ENCODE data around the gene PTPRK.

The PTPRK gene

DNA sequence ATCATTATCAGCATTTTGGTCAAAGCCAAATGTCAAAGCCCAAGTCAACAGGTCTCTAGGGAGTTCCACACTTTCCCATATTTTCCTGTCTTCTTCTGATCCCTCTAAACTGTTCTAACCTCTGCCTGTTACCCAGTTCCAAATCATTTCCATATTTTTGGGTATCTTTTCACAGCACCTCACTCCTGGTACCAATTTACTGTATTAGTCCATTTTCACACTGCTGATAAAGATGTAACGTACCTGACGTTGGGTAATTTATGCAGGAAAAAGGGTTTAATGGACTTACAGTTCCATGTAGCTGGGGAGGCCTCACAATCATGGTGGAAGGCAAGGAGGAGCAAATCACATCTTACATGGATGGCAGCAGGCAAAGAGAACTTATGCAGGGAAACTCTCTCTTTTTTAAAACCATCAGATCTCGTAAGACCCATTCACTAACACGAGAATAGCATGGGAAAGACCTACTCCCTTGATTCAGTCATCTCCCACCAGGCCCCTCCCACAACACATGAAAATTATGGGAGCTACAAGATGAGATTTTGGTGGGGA, 143.4 kb downstream of the PTPRK start:
- Histone ChIP-seq H3K9ac (ENCODE audit: low read length) (no peak overlapping the region), H3K27ac (ENCODE audit: low read depth, low read length) (no peak overlapping the region), H3K4me1 (ENCODE audit: insufficient read depth, low read length) (no peaks in the 10 kb centered on the region), H3K9me3 (ENCODE audit: low read length) (no peaks in the 10 kb centered on the region), H3K36me3 (ENCODE audit: insufficient read depth, low read length) (no peaks in the 10 kb centered on the region), H3K27me3 (ENCODE audit: control insufficient read depth in 1 of 2, insufficient read depth in 2 of 2, low read length in 2 of 2) (no peaks in the 10 kb centered on the region), H3K4me3 (ENCODE audit: low read depth in 1 of 2, low read length in 2 of 2) (no peak overlapping the region)

DNA sequence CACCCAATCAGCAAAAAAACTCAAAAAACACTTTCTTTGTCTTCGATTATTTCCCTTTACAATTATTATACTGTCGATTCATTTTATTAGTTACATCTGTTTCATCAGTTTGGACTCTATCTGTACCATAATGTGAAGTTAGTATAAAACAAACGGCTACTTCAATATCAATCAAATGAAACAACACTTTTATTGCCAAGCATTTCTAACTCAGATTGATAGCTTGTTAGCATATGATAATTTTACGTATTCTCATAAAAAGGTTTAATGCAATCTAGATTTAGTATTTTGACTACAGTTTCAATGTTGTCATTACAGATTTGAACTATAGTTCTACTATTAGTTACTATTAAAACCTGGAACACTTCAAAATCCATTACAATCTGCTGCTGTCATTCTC, 149.3 kb downstream of the PTPRK start:
- no peaks in the 10 kb centered on the region for H3K9me3 ChIP-seq (ENCODE audit: low read length)
- H3K9ac ChIP-seq (ENCODE audit: low read length): no peak overlapping the region
- H3K4me1 ChIP-seq (ENCODE audit: insufficient read depth, low read length): no peaks in the 10 kb centered on the region
- H3K27me3 ChIP-seq (ENCODE audit: control insufficient read depth in 1 of 2, insufficient read depth in 2 of 2, low read length in 2 of 2): no peaks in the 10 kb centered on the region
- no peak overlapping the region for H3K27ac ChIP-seq (ENCODE audit: low read depth, low read length)
- H3K4me3 ChIP-seq (ENCODE audit: low read depth in 1 of 2, low read length in 2 of 2): no peak overlapping the region
- H3K36me3 ChIP-seq (ENCODE audit: insufficient read depth, low read length): no peaks in the 10 kb centered on the region

DNA sequence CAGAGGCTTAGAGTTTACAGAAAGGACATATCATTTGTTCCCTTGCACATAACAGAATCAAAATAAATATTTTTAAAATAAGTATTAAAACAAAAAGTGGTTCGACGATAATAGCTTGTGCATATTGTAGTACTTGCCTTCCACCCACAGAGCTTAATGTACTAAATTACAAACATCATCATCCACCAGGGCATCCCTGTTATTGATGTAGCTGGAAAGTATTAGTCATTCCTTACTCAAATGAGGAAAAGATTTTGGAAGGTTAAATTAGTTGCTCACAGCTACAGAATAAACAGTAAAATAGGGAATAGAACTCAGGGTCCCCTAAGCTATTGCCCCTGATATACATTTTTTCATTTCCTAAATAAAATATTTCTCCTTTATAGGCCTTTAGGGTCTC, 150.3 kb downstream of the PTPRK start:
- Histone ChIP-seq H3K36me3 (ENCODE audit: insufficient read depth, low read length) (no peaks in the 10 kb centered on the region), H3K9me3 (ENCODE audit: low read length) (no peaks in the 10 kb centered on the region), H3K27me3 (ENCODE audit: control insufficient read depth in 1 of 2, insufficient read depth in 2 of 2, low read length in 2 of 2) (no peaks in the 10 kb centered on the region), H3K4me3 (ENCODE audit: low read depth in 1 of 2, low read length in 2 of 2) (no peak overlapping the region), H3K4me1 (ENCODE audit: insufficient read depth, low read length) (no peaks in the 10 kb centered on the region), H3K27ac (ENCODE audit: low read depth, low read length) (no peak overlapping the region), H3K9ac (ENCODE audit: low read length) (no peak overlapping the region)

DNA sequence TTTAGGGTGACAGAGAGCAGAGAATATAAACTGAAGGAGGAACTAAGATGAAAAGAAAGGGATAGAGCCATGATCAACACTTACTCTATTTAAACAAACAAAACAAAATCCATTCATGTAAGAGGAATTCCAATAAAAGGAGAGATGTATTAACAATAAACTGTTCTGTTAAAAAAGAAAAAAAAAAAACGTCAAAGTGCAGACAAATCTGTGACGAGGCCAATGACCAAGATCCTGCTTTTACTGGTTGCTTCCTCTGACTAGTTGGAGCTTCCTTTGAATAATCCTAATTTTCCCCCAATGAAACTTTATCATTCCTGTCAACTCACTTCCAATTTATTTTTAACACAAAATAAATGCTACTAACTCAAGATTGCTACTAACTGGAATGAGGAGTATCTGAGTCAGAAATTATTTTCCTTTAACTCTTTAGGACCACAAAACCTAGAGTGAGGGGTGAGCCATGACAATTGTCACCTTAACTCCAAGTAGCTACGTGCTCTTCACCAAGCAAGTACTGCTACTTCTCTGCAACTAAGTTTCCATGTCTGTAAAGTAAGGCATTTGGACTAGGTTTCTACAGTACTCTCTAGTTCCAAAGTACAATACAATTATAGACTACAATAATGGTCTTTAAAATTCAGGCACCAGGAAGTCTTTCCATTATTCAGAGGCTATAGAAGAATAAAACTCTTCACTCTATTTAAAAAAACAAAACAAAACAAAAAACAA, 152.0 kb downstream of the PTPRK start:
- peaks cover 4% of the 10 kb centered on the region for H3K4me1 ChIP-seq (ENCODE audit: insufficient read depth, low read length)
- H3K9ac ChIP-seq (ENCODE audit: low read length): no peak overlapping the region
- H3K36me3 ChIP-seq (ENCODE audit: insufficient read depth, low read length): no peaks in the 10 kb centered on the region
- H3K4me3 ChIP-seq (ENCODE audit: low read depth in 1 of 2, low read length in 2 of 2): no peak overlapping the region
- H3K9me3 ChIP-seq (ENCODE audit: low read length): no peaks in the 10 kb centered on the region
- no peak overlapping the region for H3K27ac ChIP-seq (ENCODE audit: low read depth, low read length)
- H3K27me3 ChIP-seq (ENCODE audit: control insufficient read depth in 1 of 2, insufficient read depth in 2 of 2, low read length in 2 of 2): no peaks in the 10 kb centered on the region

DNA sequence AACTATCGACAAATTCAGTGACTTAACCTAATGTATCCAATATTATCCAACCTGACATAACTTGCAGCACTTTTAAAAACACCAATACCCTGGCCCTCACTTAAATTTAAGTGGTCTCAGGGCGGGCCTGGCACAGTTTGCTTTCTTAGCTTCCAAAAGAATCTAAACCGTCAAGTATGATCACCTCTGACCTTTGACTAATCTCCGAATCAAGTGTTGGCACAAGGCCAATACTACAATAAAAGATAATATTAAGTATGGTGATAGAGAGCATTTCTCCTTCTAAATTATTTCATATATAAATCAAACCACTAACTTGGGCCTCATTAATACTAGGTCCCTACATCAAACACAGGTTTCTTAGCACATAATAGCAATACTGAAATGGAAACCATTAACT, 153.0 kb downstream of the PTPRK start:
- peaks cover 9% of the 10 kb centered on the region for H3K4me1 ChIP-seq (ENCODE audit: insufficient read depth, low read length)

DNA sequence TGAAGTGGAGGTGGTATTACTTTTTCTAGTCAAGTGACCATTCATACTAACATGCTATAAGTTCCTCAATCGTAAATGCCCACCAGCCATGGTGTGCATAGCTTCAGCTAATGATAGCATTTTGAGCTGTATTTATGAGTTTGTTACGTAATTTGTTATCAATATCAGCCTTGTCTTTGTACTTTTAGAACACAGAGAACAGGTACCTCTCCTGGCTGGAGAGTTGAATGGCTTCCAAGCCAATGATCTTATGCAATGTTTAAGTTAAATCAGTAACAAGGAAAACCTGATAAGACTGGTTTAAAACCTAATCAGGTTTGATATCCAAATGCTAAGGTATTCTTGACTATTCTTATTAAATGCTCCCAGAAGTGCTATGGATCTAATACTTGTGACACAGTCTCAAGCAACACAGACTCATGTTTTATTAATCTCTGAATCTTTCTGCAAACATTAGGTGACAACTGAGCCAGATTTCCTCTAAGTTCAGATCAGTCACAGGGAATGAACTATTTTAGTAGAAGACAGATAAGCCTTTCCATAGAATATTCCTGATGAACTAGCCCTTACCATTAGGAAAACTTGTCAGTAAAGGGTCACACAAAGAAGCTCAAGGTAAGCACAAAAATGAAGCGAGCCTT, 154.8 kb downstream of the PTPRK start:
- Histone ChIP-seq H3K9ac (ENCODE audit: low read length) (no peak overlapping the region), H3K4me1 (ENCODE audit: insufficient read depth, low read length) (peaks cover 9% of the 10 kb centered on the region), H3K27ac (ENCODE audit: low read depth, low read length) (no peak overlapping the region), H3K4me3 (ENCODE audit: low read depth in 1 of 2, low read length in 2 of 2) (no peak overlapping the region), H3K36me3 (ENCODE audit: insufficient read depth, low read length) (no peaks in the 10 kb centered on the region), H3K9me3 (ENCODE audit: low read length) (no peaks in the 10 kb centered on the region), H3K27me3 (ENCODE audit: control insufficient read depth in 1 of 2, insufficient read depth in 2 of 2, low read length in 2 of 2) (no peaks in the 10 kb centered on the region)

More for the DNA sequence above, 153.0 kb downstream of the PTPRK start:
- Histone ChIP-seq H3K9ac (ENCODE audit: low read length) (no peak overlapping the region), H3K9me3 (ENCODE audit: low read length) (no peaks in the 10 kb centered on the region), H3K36me3 (ENCODE audit: insufficient read depth, low read length) (no peaks in the 10 kb centered on the region), H3K4me3 (ENCODE audit: low read depth in 1 of 2, low read length in 2 of 2) (no peak overlapping the region), H3K27ac (ENCODE audit: low read depth, low read length) (no peak overlapping the region), H3K27me3 (ENCODE audit: control insufficient read depth in 1 of 2, insufficient read depth in 2 of 2, low read length in 2 of 2) (no peaks in the 10 kb centered on the region)

DNA sequence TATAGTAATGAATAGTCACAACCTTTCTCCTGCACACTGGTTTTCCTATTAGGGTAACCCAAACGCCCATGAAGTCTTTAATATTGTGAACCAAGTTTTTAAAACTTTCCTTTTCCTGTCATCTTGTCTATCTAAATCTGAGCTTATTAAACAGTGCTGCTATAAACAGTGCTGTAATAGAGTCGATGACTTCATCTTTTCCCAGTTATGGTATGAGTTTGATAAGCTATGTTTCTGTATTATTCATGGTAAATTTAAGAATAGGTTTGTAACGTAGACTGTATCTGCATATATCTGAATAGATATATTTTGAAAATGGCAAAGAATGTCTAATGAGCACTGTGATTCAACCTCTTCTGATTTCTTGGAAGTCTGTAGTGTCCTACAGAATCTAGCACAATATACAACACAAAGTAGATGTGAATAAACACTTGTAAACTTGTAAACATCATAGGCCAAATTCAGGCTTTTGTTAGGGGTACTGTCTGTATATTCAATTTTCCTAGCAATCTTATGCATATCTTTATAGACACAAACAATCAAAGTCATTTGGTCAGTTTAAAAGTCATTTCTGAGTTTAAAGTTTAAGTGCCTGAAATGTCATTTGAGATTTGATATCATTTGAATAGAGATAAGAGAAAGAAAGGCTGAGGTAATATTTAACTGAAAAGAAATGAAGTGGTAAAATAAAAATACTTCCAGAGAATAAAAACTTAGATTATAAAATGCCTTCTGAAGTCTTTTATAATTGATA, 155.5 kb downstream of the PTPRK start:
- no peaks in the 10 kb centered on the region for H3K27me3 ChIP-seq (ENCODE audit: control insufficient read depth in 1 of 2, insufficient read depth in 2 of 2, low read length in 2 of 2)
- H3K4me1 ChIP-seq (ENCODE audit: insufficient read depth, low read length): peaks cover 9% of the 10 kb centered on the region
- H3K36me3 ChIP-seq (ENCODE audit: insufficient read depth, low read length): no peaks in the 10 kb centered on the region
- no peak overlapping the region for H3K4me3 ChIP-seq (ENCODE audit: low read depth in 1 of 2, low read length in 2 of 2)
- no peaks in the 10 kb centered on the region for H3K9me3 ChIP-seq (ENCODE audit: low read length)
- no peak overlapping the region for H3K9ac ChIP-seq (ENCODE audit: low read length)
- no peak overlapping the region for H3K27ac ChIP-seq (ENCODE audit: low read depth, low read length)

DNA sequence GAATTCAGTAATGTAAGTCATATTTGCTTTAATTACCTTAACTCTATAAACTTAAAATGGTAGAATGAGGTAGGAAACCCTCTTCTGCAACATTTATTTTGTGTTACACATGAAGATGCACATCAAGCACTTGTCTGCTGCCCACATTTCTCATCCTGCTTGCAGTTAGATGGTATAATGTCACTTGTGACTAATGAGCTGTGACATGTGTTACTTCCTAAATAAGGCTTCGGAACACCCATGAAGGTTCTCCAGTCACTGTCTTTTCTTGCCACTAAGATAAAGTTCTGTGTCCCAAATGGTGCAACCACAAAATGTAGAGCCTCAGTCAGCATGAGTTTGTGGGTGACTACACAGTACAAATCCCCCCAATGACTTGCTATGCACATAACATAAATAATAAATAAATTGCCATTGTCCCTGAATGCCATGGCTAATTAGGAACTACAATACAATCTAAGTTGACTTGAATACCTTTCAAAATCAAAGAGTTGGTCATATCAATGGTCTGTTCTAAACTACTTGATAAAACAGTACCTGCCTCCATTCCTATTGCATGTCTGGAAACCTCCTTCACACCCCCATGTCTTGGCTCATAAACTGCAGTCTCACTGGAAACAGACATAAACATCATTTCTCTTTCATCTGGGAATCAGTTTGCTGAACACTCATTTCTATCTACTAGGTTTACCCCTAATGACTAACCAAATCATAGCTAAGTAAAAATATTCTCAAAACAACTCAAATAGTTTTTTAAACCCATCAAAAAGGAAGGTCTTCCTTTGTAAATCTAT, 157.2 kb downstream of the PTPRK start:
- H3K27me3 ChIP-seq (ENCODE audit: control insufficient read depth in 1 of 2, insufficient read depth in 2 of 2, low read length in 2 of 2): no peaks in the 10 kb centered on the region
- H3K27ac ChIP-seq (ENCODE audit: low read depth, low read length): no peak overlapping the region
- no peaks in the 10 kb centered on the region for H3K9me3 ChIP-seq (ENCODE audit: low read length)
- no peak overlapping the region for H3K9ac ChIP-seq (ENCODE audit: low read length)
- H3K4me3 ChIP-seq (ENCODE audit: low read depth in 1 of 2, low read length in 2 of 2): no peak overlapping the region
- H3K4me1 ChIP-seq (ENCODE audit: insufficient read depth, low read length): peaks cover 15% of the 10 kb centered on the region
- H3K36me3 ChIP-seq (ENCODE audit: insufficient read depth, low read length): no peaks in the 10 kb centered on the region

DNA sequence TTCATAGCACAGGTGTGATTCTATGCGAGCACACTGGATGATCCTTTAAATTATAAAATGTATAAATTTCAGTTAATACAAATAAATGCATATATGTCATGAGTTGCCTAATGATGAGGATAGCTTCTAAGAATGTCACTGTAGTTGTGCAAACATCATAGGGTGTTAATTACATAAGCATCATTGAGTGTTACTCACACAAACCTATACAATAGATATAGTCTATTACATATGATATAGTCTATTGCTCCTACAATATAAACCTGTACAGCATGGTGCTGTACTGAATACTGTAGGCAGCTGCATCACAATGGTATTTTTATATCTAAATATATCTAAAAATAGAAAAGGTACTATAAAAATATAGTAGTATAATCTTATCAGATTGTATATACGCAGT, 159.0 kb downstream of the PTPRK start:
- Histone ChIP-seq H3K9me3 (ENCODE audit: low read length) (no peaks in the 10 kb centered on the region), H3K4me3 (ENCODE audit: low read depth in 1 of 2, low read length in 2 of 2) (no peak overlapping the region), H3K36me3 (ENCODE audit: insufficient read depth, low read length) (no peaks in the 10 kb centered on the region), H3K27me3 (ENCODE audit: control insufficient read depth in 1 of 2, insufficient read depth in 2 of 2, low read length in 2 of 2) (no peaks in the 10 kb centered on the region), H3K27ac (ENCODE audit: low read depth, low read length) (no peak overlapping the region), H3K4me1 (ENCODE audit: insufficient read depth, low read length) (peaks cover 31% of the 10 kb centered on the region), H3K9ac (ENCODE audit: low read length) (no peak overlapping the region)

DNA sequence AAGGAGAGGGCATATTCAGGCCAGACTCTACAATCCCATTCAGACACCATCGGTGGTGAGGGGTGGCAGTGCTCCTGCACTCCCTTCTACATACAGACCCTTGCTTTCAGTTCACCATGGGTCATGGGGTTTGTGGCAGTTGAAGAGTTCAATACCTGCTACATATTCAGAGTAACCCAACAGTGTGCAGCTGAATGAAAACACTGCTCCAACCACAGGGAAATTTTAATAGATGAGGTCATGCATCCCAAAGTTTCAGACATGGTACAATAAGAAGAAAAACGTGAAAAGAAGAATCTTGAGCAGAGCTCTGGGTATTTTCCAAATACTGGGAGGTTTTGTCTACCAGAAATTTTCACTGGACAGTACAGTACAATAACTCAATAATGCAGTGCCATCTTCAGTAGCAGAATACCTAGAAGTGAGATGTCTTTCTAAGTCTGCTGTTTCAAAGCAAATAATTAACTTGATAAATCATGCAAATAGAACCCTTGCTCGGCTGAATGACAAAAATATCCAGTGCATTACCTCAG, 162.1 kb downstream of the PTPRK start:
- no peak overlapping the region for H3K27ac ChIP-seq (ENCODE audit: low read depth, low read length)
- no peaks in the 10 kb centered on the region for H3K36me3 ChIP-seq (ENCODE audit: insufficient read depth, low read length)
- no peak overlapping the region for H3K4me3 ChIP-seq (ENCODE audit: low read depth in 1 of 2, low read length in 2 of 2)
- H3K9ac ChIP-seq (ENCODE audit: low read length): no peak overlapping the region
- no peaks in the 10 kb centered on the region for H3K27me3 ChIP-seq (ENCODE audit: control insufficient read depth in 1 of 2, insufficient read depth in 2 of 2, low read length in 2 of 2)
- H3K9me3 ChIP-seq (ENCODE audit: low read length): no peaks in the 10 kb centered on the region
- H3K4me1 ChIP-seq (ENCODE audit: insufficient read depth, low read length): peaks cover 32% of the 10 kb centered on the region
